HepG2 (cell line): Measurements from ENCODE around the gene PLIN4. TPM values are rescaled to one million over a fixed set of nuclear protein-coding genes. Genes with fewer than 3 reads are reported as not detected.

Experiments used
- DZIP1 ChIP-seq: sonication (generic); formaldehyde crosslinking; IDR thresholded peaks from 2 replicates; pipeline ENCODE4 v1.5.0; 2020; ENCODE audit warnings: mild to moderate bottlenecking, missing genetic modification reagents
- ESRRA ChIP-seq: sonication (generic); formaldehyde crosslinking; IDR thresholded peaks from 2 replicates; pipeline ENCODE4 v1.5.1; 2020; ENCODE audit warnings: mild to moderate bottlenecking, low read depth, missing genetic modification reagents
- FOXA3 ChIP-seq: IDR thresholded peaks from 2 replicates; pipeline ENCODE4 v1.6.1; 2016; ENCODE audit warnings: missing genetic modification reagents, missing compliant biosample characterization
- HCFC1 ChIP-seq: fragments of 150-350 bp; IDR thresholded peaks from 2 replicates; pipeline ENCODE4 v1.6.1; 2014; ENCODE audit warnings: low read depth, low read length
- HNF1A ChIP-seq, 2 experiments: sonication (generic) in 1 of 2; formaldehyde crosslinking in 1 of 2; IDR thresholded peaks; 2 replicates each; pipeline versions ENCODE4 v1.4.0 to v1.6.1; 2016 to 2020; ENCODE audit warnings: borderline replicate concordance in 1 of 2, low read depth in 1 of 2, mild to moderate bottlenecking in 1 of 2, missing genetic modification reagents in 1 of 2
- IRF9 ChIP-seq: sonication (generic); formaldehyde crosslinking; IDR thresholded peaks from 2 replicates; pipeline ENCODE4 v1.8.0; 2022; ENCODE audit warnings: missing genetic modification reagents, mild to moderate bottlenecking, borderline replicate concordance
- PCBP1 ChIP-seq: fragments of 200-400 bp; formaldehyde crosslinking; IDR thresholded peaks from 2 replicates; pipeline ENCODE4 v1.6.1; 2017; ENCODE audit warnings: mild to moderate bottlenecking, low read depth, low read length, borderline replicate concordance
- ZBTB8A ChIP-seq: sonication (generic); formaldehyde crosslinking; IDR thresholded peaks from 2 replicates; pipeline ENCODE4 v1.4.0; 2020; ENCODE audit warnings: mild to moderate bottlenecking, low read depth, missing genetic modification reagents, borderline replicate concordance
- ZNF441 ChIP-seq: sonication (generic); formaldehyde crosslinking; IDR thresholded peaks from 2 replicates; pipeline ENCODE4 v1.7.0; 2021; ENCODE audit warnings: missing genetic modification reagents, borderline replicate concordance
- ZNF496 ChIP-seq: sonication (generic); formaldehyde crosslinking; IDR thresholded peaks from 2 replicates; pipeline ENCODE4 v1.8.1; 2023; ENCODE audit warnings: mild to moderate bottlenecking, moderate library complexity, missing genetic modification reagents; ENCODE audit not compliant: insufficient replicate concordance
- ZNF567 ChIP-seq: sonication (generic); formaldehyde crosslinking; IDR thresholded peaks from 2 replicates; pipeline ENCODE4 v1.8.1; 2023; ENCODE audit warnings: mild to moderate bottlenecking, missing genetic modification reagents, borderline replicate concordance
- ZNF784 ChIP-seq: sonication (generic); formaldehyde crosslinking; IDR thresholded peaks from 2 replicates; pipeline ENCODE4 v1.5.1; 2020; ENCODE audit warnings: missing genetic modification reagents, mild to moderate bottlenecking, borderline replicate concordance
- polyA plus RNA-seq, 8 experiments: library from polyadenylated mRNA; depleted of rRNA in 3 of 8; stranded (reverse) in 7 of 8; unstranded in 1 of 8; fragments of >200 nt; fragmentation: Illumina TruSeq in 4 of 8; extraction: Trizol in 4 of 8; gene quantifications; 2 replicates each; pipeline versions ENCODE4 v1.2.1 to v1.2.3, GENCODE V29; 2011 to 2016; ENCODE audit warnings: low read depth in 4 of 8, missing spikeins in 1 of 8, mixed read lengths in 1 of 8; ENCODE audit not compliant: insufficient read depth in 1 of 8
- total RNA-seq, 5 experiments: library from RNA; depleted of rRNA; stranded (reverse); fragments of >200 nt; fragmentation: Illumina TruSeq; extraction: Trizol; gene quantifications; 2 replicates each; pipeline ENCODE4 v1.2.3, GENCODE V29; 2016; ENCODE audit warnings: low read depth in 1 of 5

PLIN4 gene
- total and polyA plus RNA-seq, 2 of the 13 experiments (the other 11 are each of a cell fraction or from before 2014, with no cell fraction given), result 1.1 to 1.3 TPM

- TF ChIP-seq HNF1A (IDR thresholded peaks at IDR 0.05; ENCODE audit: low read depth) (no peak), HNF1A (CRISPR knock-in tag; IDR thresholded peaks at IDR 0.05; ENCODE audit: borderline replicate concordance) (no peak), ZNF441 (CRISPR knock-in tag) (no peak), PCBP1 (peak; percentile 79; the same call in 1 of the 2 replicates), IRF9 (peak; percentile 45; the same call in 1 of the 2 replicates), DZIP1 (CRISPR knock-in tag) (no peak), ZNF496 (CRISPR knock-in tag) (no peak), ZNF567 (no peak), ESRRA (CRISPR knock-in tag) (peak; percentile 73), ZNF784 (CRISPR knock-in tag) (no peak), HCFC1 (no peak), ZBTB8A (CRISPR knock-in tag) (no peak), FOXA3 (CRISPR knock-in tag) (no peak; the same call in 1 of the 2 replicates)
Observed at GRCh38 chr19:4523306-4524110, 5.2 kb upstream of the PLIN4 start (continued).
